B cell (primary cell): ENCODE results near the gene ITCH. TPM values are rescaled to one million over a fixed set of nuclear protein-coding genes. Genes with fewer than 3 reads are reported as not detected.
"Not testable (repeated sequence)": the region's sequence is repeated elsewhere in the genome, so short reads cannot be mapped to it uniquely, and the experiment has no call there.

ENCODE experiments used
- ATAC-seq: fragments of 200-7000 bp; cut with Tn5 transposase; one replicate; pipeline ENCODE4 v1.10.0; 2021; ENCODE audit warnings: low read depth, mild to moderate bottlenecking, moderate number of reproducible peaks, moderate library complexity
- CTCF ChIA-PET: fragments of 350-600 bp; sonication (Branson Sonifier 250); formaldehyde crosslinking; loops from one replicate; lab custom pipeline; 2021; ENCODE audit warnings: antibody characterized with exemption, inconsistent platforms; lab: Charles Lee
- POLR2A ChIA-PET: fragments of 350-600 bp; sonication (Branson Sonifier 250); formaldehyde crosslinking; loops from one replicate; lab custom pipeline; 2021; ENCODE audit warnings: antibody characterized with exemption; lab: Charles Lee
- DNase-seq: peaks from one replicate; pipeline ENCODE4 v3.0.0; 2013
- H2AFZ ChIP-seq: 2 replicates; pipeline ENCODE4 v1.6.1; 2012; ENCODE audit warnings: mild to moderate bottlenecking, low read depth, low read length; ENCODE audit not compliant: insufficient read depth, poor library complexity, severe bottlenecking
- H3K27ac ChIP-seq, 2 donors: 1 replicate in 1 of 2; 2 replicates in 1 of 2; pipeline ENCODE4 v1.5.1; 2012 to 2013; ENCODE audit warnings: low read length in 2 of 2, mild to moderate bottlenecking in 2 of 2, moderate library complexity in 1 of 2
- H3K27me3 ChIP-seq, 4 experiments: fragments of 200-600 bp in 1 of 4; sonication (generic) in 1 of 4; replicated peaks in 1 of 4; 1 replicate in 2 of 4; 2 replicates in 2 of 4; pipeline versions ENCODE4 v1.6.1 to v1.7.0; 2013 to 2016; ENCODE audit warnings: low read length in 3 of 4, mild to moderate bottlenecking in 2 of 4, mixed read lengths in 1 of 4, moderate library complexity in 1 of 4; ENCODE audit not compliant: insufficient read depth in 4 of 4, control insufficient read depth in 3 of 4; ENCODE audit errors: control extremely low read depth in 1 of 4
- H3K36me3 ChIP-seq, 2 experiments: replicated peaks in 1 of 2; 1 replicate in 1 of 2; 2 replicates in 1 of 2; pipeline versions ENCODE4 v1.6.1 to v1.7.1; 2013; ENCODE audit warnings: low read length in 1 of 2; ENCODE audit not compliant: insufficient read depth in 2 of 2, control insufficient read depth in 1 of 2; ENCODE audit errors: control extremely low read depth in 1 of 2, extremely low read depth in 1 of 2
- H3K4me1 ChIP-seq, 2 donors: fragments of 200-600 bp in 1 of 2; sonication (generic) in 1 of 2; 1 replicate in 1 of 2; 2 replicates in 1 of 2; pipeline versions ENCODE4 v1.5.1 to v1.6.1; 2013 to 2017; ENCODE audit warnings: low read length in 2 of 2; ENCODE audit not compliant: control insufficient read depth in 2 of 2, insufficient read depth in 2 of 2
- H3K4me2 ChIP-seq: replicated peaks from 2 replicates; pipeline ENCODE3; 2012; ENCODE audit warnings: mild to moderate bottlenecking, low read depth, low read length; ENCODE audit not compliant: poor library complexity, severe bottlenecking
- H3K4me3 ChIP-seq, 5 experiments: fragments of 200-600 bp in 1 of 5; sonication (generic) in 1 of 5; 1 replicate in 3 of 5; 2 replicates in 2 of 5; pipeline versions ENCODE4 v1.5.1 to v1.7.0; 2011 to 2016; ENCODE audit warnings: low read length in 4 of 5, mild to moderate bottlenecking in 4 of 5, low read depth in 2 of 5, control low read depth in 1 of 5, moderate library complexity in 1 of 5; ENCODE audit not compliant: insufficient read depth in 1 of 5; ENCODE audit errors: control extremely low read depth in 1 of 5, extremely low read depth in 1 of 5
- H3K79me2 ChIP-seq: fragments of 200-600 bp; sonication (generic); one replicate; pipeline ENCODE4 v1.6.0; 2016; ENCODE audit warnings: low read length; ENCODE audit not compliant: control insufficient read depth, insufficient read depth
- H3K9ac ChIP-seq: fragments of 200-600 bp; sonication (generic); 2 replicates; pipeline ENCODE4 v1.6.1; 2017; ENCODE audit warnings: mild to moderate bottlenecking, low read length, moderate library complexity
- H3K9me3 ChIP-seq, 3 donors: one replicate each; pipeline versions ENCODE4 v1.6.1 to v1.7.1; 2013; ENCODE audit warnings: low read length in 2 of 3; ENCODE audit not compliant: control insufficient read depth in 2 of 3, insufficient read depth in 1 of 3; ENCODE audit errors: control extremely low read depth in 1 of 3
- H4K20me1 ChIP-seq: 2 replicates; pipeline ENCODE4 v1.6.0; 2012; ENCODE audit warnings: mild to moderate bottlenecking, low read length; ENCODE audit not compliant: insufficient read depth, control insufficient read depth, poor library complexity, severe bottlenecking
- H3K27ac Mint-ChIP-seq: one replicate; pipeline ENCODE4 v1.8.0; 2021; ENCODE audit warnings: mixed read lengths
- H3K27me3 Mint-ChIP-seq: one replicate; pipeline ENCODE4 v1.8.0; 2021; ENCODE audit warnings: mixed read lengths
- H3K4me1 Mint-ChIP-seq: one replicate; pipeline ENCODE4 v1.8.0; 2021; ENCODE audit warnings: mixed read lengths
- H3K4me3 Mint-ChIP-seq: one replicate; pipeline ENCODE4 v1.8.0; 2021; ENCODE audit warnings: mixed read lengths
- H3K9me3 Mint-ChIP-seq: one replicate; pipeline ENCODE4 v1.8.0; 2022; ENCODE audit warnings: mixed read lengths; ENCODE audit not compliant: insufficient read depth
- CTCF ChIP-seq: fragments of 200-600 bp; IDR thresholded peaks from one replicate; pipeline ENCODE4 v1.8.0; 2022; ENCODE audit warnings: antibody characterized with exemption, mild to moderate bottlenecking
- EZH2 ChIP-seq: IDR thresholded peaks from 2 replicates; pipeline ENCODE4 v1.6.1; 2012; ENCODE audit warnings: borderline replicate concordance, low read depth, mild to moderate bottlenecking, moderate library complexity, low read length; ENCODE audit not compliant: insufficient read depth, poor library complexity, severe bottlenecking
- WGBS: methylation state at CpG from one replicate; pipeline ENCODE4 v1.1.5; 2013; ENCODE audit warnings: missing lambda C conversion rate; ENCODE audit not compliant: insufficient coverage; 5-methylcytosine and 5-hydroxymethylcytosine counted together
- intact Hi-C: fragments of 100-400 bp; cut with micrococcal nuclease; formaldehyde crosslinking; loops from one replicate; pipeline ENCODE4 v1.10.0; 2022
- polyA plus RNA-seq: library from polyadenylated mRNA; depleted of rRNA; stranded (reverse); fragments of >200 nt; gene quantifications from 2 replicates; pipeline ENCODE4 v1.2.3, GENCODE V29; 2012
- total RNA-seq, 2 donors: library from RNA; stranded (reverse); fragments of 120-200 nt in 1 of 2; gene quantifications; 1 replicate in 1 of 2; 2 replicates in 1 of 2; pipeline versions ENCODE4 v1.2.3 to v1.2.4, GENCODE V29; 2013 to 2022

Gene ITCH
- total and polyA plus RNA-seq, 2 donors (not counting 1 experiment from before 2014, with no cell fraction given), result 10.0 to 110 TPM

DNA sequence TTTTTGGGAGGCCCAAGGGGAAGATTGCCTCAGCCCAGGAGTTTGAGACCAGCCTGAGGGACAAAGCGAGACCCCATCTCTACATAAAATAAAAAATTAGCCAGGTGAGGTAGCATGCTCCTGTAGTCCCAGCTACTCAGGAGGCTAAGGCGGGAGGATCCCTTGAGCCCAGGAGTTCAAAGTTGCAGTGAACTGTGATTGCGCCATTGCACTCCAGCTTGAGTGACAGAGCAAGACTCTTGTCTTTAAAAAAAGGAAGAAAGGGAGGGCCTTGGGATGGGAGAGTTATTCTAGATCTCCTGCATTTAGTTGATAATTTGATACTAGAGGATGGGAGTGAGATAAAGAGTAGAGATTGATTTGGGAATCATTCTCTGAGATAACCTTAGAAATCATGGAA, 68.1 kb downstream of the ITCH start:
- intact Hi-C loops, result no loop called here
- ATAC-seq, result no peak
- no peak for DNase-seq
- H3K27ac Mint-ChIP-seq, result no peak overlapping the region
- no peaks in the 10 kb centered on the region for H3K27me3 Mint-ChIP-seq
- peaks cover 20% of the 10 kb centered on the region for H3K4me1 Mint-ChIP-seq
- ChIA-PET CTCF (interaction anchor here (1.2 kb wide), 1 partner anchor 118 kb away, joined by 4 read pairs; no protein-coding TSS in a partner anchor), POLR2A (no interaction called here)
- no peak overlapping the region for H3K27ac ChIP-seq
- no peak overlapping the region for H3K4me2 ChIP-seq
- H3K4me1 ChIP-seq, result peaks cover 8 to 16% of the 10 kb centered on the region in 2 donors
- H3K36me3 ChIP-seq, result peaks cover 10 to 29% of the 10 kb centered on the region in 2 experiments
- H3K4me3 Mint-ChIP-seq, result no peak overlapping the region
- no peak overlapping the region for H2AFZ ChIP-seq
- no peak overlapping the region for H3K9ac ChIP-seq
- TF ChIP-seq CTCF (no peak), EZH2 (no peak)
- no peaks in the 10 kb centered on the region for H3K9me3 ChIP-seq
- peaks cover 29% of the 10 kb centered on the region for H4K20me1 ChIP-seq
- peaks cover 41% of the 10 kb centered on the region for H3K79me2 ChIP-seq
- H3K9me3 Mint-ChIP-seq, result no peaks in the 10 kb centered on the region
- WGBS, result 100% methylated on average over 2 of the region's 3 CpGs
- no peaks in the 10 kb centered on the region for H3K27me3 ChIP-seq
- H3K4me3 ChIP-seq, result no peak overlapping the region

- H3K9me3 ChIP-seq, DNase-seq, H3K4me3 Mint-ChIP-seq, intact Hi-C loops, H3K4me3 ChIP-seq, H3K9ac ChIP-seq, H3K27me3 ChIP-seq, H2AFZ ChIP-seq, H3K9me3 Mint-ChIP-seq, H3K27ac ChIP-seq, H3K27ac Mint-ChIP-seq, H3K4me2 ChIP-seq, ATAC-seq, H3K27me3 Mint-ChIP-seq: not testable (repeated sequence)
- peaks cover 13 to 28% of the 10 kb centered on the region in 2 experiments for H3K36me3 ChIP-seq
- peaks cover 21% of the 10 kb centered on the region for H3K4me1 Mint-ChIP-seq
- H4K20me1 ChIP-seq, result peaks cover 29% of the 10 kb centered on the region
- H3K79me2 ChIP-seq, result peaks cover 31% of the 10 kb centered on the region
- ChIA-PET CTCF (interaction anchor here (0.8 to 1.2 kb wide), 2 partner anchors 18 to 120 kb away, joined by 4 read pairs; no protein-coding TSS in a partner anchor), POLR2A (interaction anchor here (0.5 kb wide), 1 partner anchor 107 kb away, joined by 4 read pairs; no protein-coding TSS in a partner anchor)
- H3K4me1 ChIP-seq, result peaks cover 8 to 16% of the 10 kb centered on the region in 2 donors
- WGBS, result 100% methylated on average over 2 of the region's 6 CpGs
These were observed 69.6 kb downstream of the ITCH start for GRCh38 chr20:34432663-34433062.
